LNCaP clone FGC (cell line): Measurements from ENCODE around the gene PCDHGA10.
"Not testable (repeated sequence)": the region's sequence is repeated elsewhere in the genome, so short reads cannot be mapped to it uniquely, and the experiment has no call there.

Source experiments
- DNase-seq: peaks from one replicate; pipeline ENCODE4 v3.0.0-alpha.2; 2011; ENCODE audit warnings: low read depth
- H3K4me3 ChIP-seq: 2 replicates; pipeline ENCODE4 v1.5.1; 2011; ENCODE audit warnings: mild to moderate bottlenecking, low read depth, low read length, control low read depth
- TF ChIP-seq, protein P1 (sequence below): IDR thresholded peaks from 2 replicates; pipeline ENCODE4 v1.5.1; 2012; ENCODE audit warnings: mild to moderate bottlenecking; ENCODE audit not compliant: control insufficient read depth, insufficient read depth; ENCODE audit errors: extremely low read depth

PCDHGA10 gene

DNA sequence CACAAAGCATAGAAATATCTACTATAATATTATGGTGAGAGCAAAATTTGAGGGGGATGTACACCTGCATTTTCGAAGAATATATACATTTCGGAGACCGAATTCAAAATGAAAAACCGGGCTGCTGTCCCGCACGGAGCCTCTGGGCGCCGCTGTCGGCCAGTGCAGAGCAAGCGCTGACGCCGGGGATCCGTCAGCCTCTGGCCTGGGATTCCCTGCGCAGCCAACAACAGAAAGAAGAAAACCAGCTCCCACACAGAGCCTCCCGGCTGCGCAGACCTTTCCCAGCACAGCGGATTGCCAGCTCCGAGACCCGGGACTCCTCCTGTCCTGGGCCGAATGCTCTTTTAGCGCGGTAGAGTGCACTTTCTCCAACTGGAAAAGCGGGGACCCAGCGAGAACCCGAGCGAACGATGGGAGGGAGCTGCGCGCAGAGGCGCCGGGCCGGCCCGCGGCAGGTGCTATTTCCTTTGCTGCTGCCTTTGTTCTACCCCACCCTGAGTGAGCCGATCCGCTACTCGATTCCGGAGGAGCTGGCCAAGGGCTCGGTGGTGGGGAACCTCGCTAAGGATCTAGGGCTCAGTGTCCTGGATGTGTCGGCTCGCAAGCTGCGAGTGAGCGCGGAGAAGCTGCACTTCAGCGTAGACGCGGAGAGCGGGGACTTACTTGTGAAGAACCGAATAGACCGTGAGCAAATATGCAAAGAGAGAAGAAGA lies 4.8 kb upstream of the PCDHGA10 start, which contains the start of gene PCDHGB6:
Gene PCDHGB6, plus strand, starts transcription at position 232 of the 716 bp plus-strand sequence. Its CDS starts 182 bp downstream, at position 414.
- not testable (repeated sequence) for H3K4me3 ChIP-seq, DNase-seq
- TF ChIP-seq, protein P1, sequence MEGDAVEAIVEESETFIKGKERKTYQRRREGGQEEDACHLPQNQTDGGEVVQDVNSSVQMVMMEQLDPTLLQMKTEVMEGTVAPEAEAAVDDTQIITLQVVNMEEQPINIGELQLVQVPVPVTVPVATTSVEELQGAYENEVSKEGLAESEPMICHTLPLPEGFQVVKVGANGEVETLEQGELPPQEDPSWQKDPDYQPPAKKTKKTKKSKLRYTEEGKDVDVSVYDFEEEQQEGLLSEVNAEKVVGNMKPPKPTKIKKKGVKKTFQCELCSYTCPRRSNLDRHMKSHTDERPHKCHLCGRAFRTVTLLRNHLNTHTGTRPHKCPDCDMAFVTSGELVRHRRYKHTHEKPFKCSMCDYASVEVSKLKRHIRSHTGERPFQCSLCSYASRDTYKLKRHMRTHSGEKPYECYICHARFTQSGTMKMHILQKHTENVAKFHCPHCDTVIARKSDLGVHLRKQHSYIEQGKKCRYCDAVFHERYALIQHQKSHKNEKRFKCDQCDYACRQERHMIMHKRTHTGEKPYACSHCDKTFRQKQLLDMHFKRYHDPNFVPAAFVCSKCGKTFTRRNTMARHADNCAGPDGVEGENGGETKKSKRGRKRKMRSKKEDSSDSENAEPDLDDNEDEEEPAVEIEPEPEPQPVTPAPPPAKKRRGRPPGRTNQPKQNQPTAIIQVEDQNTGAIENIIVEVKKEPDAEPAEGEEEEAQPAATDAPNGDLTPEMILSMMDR: peak; percentile 37; the same call in 1 of the 2 replicates

DNA sequence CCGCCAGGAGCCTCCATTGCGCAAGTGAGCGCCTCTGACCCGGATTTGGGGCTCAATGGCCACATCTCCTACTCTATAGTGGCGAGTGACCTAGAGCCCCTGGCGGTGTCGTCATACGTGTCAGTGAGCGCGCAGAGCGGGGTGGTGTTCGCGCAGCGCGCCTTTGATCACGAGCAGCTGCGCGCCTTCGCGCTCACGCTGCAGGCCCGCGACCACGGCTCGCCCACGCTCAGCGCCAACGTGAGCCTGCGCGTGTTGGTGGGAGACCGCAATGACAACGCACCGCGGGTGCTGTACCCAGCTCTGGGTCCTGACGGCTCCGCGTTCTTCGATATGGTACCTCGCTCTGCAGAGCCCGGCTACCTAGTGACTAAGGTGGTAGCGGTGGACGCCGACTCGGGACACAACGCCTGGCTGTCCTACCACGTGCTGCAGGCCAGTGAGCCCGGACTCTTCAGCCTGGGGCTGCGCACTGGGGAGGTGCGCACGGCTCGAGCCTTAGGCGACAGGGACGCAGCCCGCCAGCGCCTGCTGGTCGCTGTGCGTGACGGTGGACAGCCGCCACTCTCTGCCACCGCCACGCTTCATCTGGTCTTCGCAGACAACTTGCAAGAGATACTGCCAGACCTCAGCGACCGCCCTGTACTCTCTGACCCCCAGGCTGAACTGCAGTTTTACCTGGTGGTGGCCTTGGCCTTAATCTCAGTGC lies 3.0 kb upstream of the PCDHGA10 start:
- no peak for DNase-seq
- TF ChIP-seq, protein P1: no peak
- H3K4me3 ChIP-seq: no peak overlapping the region

DNA sequence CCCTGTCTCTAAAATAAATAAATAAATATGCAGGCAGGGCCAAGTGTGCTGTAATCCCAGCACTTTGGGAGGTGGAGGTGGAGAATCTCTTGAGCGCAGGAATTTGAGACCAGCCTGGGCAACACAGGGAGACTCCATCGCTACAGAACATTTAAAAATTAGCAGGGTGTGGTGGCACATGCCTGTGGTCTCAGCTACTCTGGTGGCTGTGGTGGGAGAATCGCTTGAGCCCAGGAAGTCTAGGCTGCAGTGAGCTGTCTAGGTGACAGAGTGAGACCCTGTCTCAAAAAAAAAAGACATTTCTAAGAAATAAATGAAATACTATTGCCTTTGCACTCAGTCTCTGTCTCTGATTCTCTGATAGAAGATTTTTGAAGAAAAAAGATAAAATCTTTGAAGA lies 1.2 kb upstream of the PCDHGA10 start:
- H3K4me3 ChIP-seq: no peak overlapping the region
- TF ChIP-seq, protein P1: no peak
- DNase-seq: no peak

DNA sequence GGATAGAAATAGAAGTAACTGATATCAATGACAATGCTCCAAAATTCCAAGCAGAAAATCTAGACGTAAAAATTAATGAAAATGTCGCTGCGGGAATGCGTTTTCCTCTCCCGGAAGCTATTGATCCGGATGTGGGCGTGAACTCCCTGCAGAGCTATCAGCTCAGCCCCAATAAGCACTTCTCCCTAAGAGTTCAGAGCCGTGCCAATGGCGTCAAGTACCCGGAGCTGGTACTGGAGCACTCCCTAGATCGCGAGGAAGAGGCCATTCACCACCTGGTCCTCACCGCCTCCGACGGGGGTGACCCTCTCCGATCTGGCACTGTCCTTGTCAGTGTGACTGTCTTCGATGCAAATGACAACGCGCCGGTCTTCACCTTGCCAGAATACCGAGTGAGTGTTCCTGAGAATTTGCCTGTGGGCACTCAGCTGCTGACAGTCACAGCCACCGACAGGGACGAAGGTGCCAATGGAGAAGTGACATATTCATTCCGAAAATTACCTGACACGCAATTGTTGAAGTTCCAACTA lies 818 bp downstream of the PCDHGA10 start:
- no peak for DNase-seq
- H3K4me3 ChIP-seq: peak overlapping the region; percentile 67
- TF ChIP-seq, protein P1: no peak

DNA sequence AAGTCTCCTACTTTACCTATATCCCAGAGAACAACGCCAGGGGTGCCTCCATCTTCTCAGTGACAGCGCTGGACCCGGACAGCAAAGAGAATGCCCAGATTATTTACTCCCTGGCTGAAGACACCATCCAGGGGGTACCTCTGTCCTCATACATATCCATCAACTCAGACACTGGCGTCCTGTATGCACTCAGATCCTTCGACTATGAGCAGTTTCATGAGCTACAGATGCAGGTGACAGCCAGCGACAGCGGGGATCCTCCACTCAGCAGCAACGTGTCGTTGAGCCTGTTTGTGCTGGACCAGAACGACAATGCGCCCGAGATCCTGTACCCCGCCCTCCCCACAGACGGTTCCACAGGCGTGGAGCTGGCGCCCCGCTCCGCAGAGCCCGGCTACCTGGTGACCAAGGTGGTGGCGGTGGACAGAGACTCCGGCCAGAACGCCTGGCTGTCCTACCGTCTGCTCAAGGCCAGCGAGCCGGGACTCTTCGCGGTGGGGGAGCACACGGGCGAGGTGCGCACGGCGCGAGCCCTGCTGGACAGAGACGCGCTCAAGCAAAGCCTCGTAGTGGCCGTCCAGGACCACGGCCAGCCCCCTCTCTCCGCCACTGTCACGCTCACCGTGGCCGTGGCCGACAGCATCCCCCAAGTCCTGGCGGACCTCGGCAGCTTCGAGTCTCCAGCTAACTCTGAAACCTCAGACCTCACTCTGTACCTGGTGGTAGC lies 1.9 kb downstream of the PCDHGA10 start:
- not testable (repeated sequence) for DNase-seq, H3K4me3 ChIP-seq

DNA sequence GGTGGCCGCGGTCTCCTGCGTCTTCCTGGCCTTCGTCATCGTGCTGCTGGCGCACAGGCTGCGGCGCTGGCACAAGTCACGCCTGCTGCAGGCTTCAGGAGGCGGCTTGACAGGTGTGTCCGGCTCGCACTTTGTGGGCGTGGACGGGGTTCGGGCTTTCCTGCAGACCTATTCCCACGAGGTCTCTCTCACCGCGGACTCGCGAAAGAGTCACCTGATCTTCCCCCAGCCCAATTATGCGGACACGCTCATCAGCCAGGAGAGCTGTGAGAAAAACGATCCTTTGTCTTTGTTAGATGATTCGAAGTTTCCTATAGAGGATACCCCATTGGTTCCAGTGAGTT lies 2.5 kb downstream of the PCDHGA10 start:
- H3K4me3 ChIP-seq: not testable (repeated sequence)

DNA sequence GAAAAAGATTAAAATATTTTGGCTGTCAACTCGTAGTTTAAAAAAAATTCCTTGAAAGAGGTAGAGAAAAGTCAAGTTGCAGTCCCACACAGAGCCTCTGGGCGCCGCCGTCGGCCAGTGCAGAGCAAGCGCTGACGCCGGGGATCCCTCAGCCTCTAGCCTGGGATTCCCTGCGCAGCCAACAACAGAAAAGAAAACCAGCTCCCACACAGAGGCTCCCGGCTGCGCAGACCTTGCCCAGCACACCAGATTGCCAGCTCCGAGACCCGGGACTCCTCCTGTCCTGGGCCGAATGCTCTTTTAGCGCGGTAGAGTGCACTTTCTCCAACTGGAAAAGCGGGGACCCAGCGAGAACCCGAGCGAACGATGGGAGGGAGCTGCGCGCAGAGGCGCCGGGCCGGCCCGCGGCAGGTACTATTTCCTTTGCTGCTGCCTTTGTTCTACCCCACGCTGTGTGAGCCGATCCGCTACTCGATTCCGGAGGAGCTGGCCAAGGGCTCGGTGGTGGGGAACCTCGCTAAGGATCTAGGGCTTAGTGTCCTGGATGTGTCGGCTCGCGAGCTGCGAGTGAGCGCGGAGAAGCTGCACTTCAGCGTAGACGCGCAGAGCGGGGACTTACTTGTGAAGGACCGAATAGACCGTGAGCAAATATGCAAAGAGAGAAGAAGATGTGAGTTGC lies 4.8 kb downstream of the PCDHGA10 start, which contains the start of gene PCDHGB7:
Gene PCDHGB7, plus strand, starts transcription at position 184 of the 679 bp plus-strand sequence. Its CDS starts 183 bp downstream, at position 367.
- not testable (repeated sequence) for H3K4me3 ChIP-seq, DNase-seq
- TF ChIP-seq, protein P1: 0 out of 2 replicates have a peak, but pooled peaks have one; percentile 22

More for the DNA sequence above, 2.5 kb downstream of the PCDHGA10 start:
- not testable (repeated sequence) for DNase-seq
